Progenitor cell of endocrine pancreas (in vitro differentiated cells): ENCODE measurements around the gene NEUROD1. TPM values are rescaled to one million over a fixed set of nuclear protein-coding genes. Genes with fewer than 3 reads are reported as not detected.
A peak's percentile ranks its signal among the peaks of the same experiment; 100 is the strongest.

ENCODE experiments used
- DNase-seq: peaks from one replicate; pipeline ENCODE4 v3.0.0; 2021; ENCODE audit warnings: low spot score; ENCODE audit not compliant: unreplicated experiment
- H3K27ac Mint-ChIP-seq: 2 replicates; pipeline ENCODE4 v1.8.0; 2021; ENCODE audit warnings: mild to moderate bottlenecking, moderate library complexity, mixed read lengths
- H3K27me3 Mint-ChIP-seq: 2 replicates; pipeline ENCODE4 v1.8.0; 2021; ENCODE audit warnings: mixed read lengths
- H3K36me3 Mint-ChIP-seq: 2 replicates; pipeline ENCODE4 v1.8.0; 2022; ENCODE audit warnings: mixed read lengths; ENCODE audit not compliant: insufficient read depth
- H3K4me1 Mint-ChIP-seq: 2 replicates; pipeline ENCODE4 v1.8.0; 2021; ENCODE audit warnings: low read depth, mixed read lengths
- H3K4me3 Mint-ChIP-seq: 2 replicates; pipeline ENCODE4 v1.8.0; 2021; ENCODE audit warnings: low read depth, mild to moderate bottlenecking, moderate library complexity, mixed read lengths
- H3K9me3 Mint-ChIP-seq: 2 replicates; pipeline ENCODE4 v1.8.0; 2021; ENCODE audit warnings: low read depth, mixed read lengths
- CTCF ChIP-seq: fragments of 200-600 bp; sonication (generic); IDR thresholded peaks from one replicate; pipeline ENCODE4 v1.5.0; 2021; ENCODE audit warnings: antibody characterized with exemption, mild to moderate bottlenecking; ENCODE audit not compliant: unreplicated experiment
- total RNA-seq: library from RNA; stranded (reverse); gene quantifications from 2 replicates; pipeline ENCODE4 v1.2.1, GENCODE V29; 2021

Gene NEUROD1
- total RNA-seq, 1 donor from 2014 or later = 33.3 TPM

DNA sequence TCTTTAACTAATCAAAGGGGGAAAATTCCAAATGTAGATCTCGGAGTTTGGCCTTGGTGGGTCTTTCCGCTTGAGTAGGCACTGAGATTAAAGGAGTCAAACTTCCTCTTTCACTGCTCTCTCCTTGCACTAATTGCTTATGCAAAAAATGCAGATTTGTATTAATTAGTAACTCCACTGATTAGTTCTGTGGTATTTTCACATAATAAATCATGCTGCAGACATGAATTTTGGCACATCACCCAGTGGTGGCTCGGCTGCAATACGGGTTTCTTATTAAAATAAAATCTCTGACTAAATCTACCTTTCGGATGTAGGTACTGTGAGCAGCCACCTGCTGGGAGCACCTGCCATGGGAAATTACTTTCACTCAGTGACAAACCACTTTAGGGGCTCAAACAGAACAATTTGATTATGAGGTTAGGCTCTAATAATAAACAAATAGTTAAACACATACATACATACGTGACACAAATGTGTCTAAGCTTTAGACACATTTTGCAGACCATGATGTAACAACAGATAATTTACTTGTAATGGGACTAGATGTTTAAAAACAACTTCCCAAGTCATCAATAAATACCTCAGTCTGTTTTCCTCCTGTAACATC lies 6.4 kb upstream of the NEUROD1 start:
- no peak for DNase-seq
- Mint-ChIP-seq H3K9me3 (no peaks in the 10 kb centered on the region), H3K4me3 (no peak overlapping the region), H3K36me3 (no peaks in the 10 kb centered on the region), H3K27me3 (peaks cover 94% of the 10 kb centered on the region), H3K27ac (no peak overlapping the region), H3K4me1 (peaks cover 3% of the 10 kb centered on the region)
- no peak for TF ChIP-seq CTCF

DNA sequence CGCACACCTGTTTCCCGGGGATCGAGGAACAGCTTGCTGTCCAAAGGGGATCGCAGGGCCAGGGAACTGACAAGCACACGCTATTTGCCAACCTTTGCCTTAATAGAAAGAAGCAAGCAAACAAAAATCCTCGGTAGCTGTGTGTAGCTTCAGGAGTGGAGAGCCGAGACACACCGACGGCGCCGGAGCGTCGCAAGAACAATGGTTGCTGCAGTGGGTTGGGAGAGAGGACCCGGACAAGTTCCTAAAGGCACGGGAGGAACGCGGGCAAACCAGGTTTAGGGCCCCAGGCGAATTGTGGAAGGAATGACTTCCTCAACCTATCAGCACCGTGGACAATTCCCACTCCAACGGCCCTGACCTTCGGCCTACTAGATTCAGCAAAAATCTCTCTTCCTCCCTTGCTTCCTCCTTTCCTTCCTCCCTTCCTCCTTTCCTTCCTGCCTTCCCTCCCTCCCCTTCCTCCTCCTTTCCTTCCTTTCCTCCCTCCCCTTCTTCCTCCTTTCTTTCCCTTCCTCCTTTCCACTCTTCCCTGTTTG lies 4.9 kb upstream of the NEUROD1 start:
- Mint-ChIP-seq H3K4me1 (peaks cover 3% of the 10 kb centered on the region), H3K27me3 (peaks cover 97% of the 10 kb centered on the region), H3K4me3 (peak overlapping the region; percentile 31), H3K9me3 (no peaks in the 10 kb centered on the region), H3K27ac (peak overlapping the region; percentile 13), H3K36me3 (no peaks in the 10 kb centered on the region)
- no peak for TF ChIP-seq CTCF
- DNase-seq = no peak

DNA sequence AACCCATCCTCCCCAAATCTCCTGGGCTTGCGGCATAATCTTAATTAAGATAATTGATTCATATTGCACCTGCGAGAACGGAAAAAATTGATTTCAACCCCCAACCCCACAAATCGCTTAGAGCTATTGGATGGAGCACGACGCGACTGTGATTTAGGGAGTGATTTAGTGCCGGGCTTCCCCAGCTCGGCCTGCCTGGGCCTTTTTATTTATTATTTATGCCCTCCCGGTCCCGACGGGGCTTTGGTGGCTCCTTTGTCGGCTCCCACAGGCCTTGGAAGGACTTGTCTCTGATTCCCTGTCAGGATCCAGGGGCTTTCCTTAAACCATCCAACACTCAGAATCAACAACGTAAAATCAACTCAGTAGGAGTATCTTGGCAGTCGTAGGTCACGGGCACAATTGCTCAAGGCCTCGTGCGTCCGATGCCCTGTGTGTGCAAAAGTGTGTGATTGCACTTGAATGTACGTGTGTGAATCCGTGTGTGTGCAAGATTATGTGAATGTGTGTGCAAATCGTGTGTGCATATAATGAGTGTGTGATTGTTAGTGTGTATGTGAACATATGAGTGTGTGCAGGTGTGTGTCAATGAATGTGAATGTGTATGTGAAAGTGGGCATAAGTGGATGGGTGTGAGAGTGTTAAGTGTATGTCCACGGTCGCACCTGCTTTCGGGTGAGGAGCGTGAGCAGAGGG lies 4.3 kb upstream of the NEUROD1 start:
- H3K27ac Mint-ChIP-seq = peak overlapping the region; percentile 13
- peaks cover 3% of the 10 kb centered on the region for H3K4me1 Mint-ChIP-seq
- no peak for TF ChIP-seq CTCF
- DNase-seq = no peak
- H3K27me3 Mint-ChIP-seq = peaks cover 97% of the 10 kb centered on the region
- no peaks in the 10 kb centered on the region for H3K36me3 Mint-ChIP-seq
- H3K4me3 Mint-ChIP-seq = peak overlapping the region; percentile 31
- no peaks in the 10 kb centered on the region for H3K9me3 Mint-ChIP-seq

DNA sequence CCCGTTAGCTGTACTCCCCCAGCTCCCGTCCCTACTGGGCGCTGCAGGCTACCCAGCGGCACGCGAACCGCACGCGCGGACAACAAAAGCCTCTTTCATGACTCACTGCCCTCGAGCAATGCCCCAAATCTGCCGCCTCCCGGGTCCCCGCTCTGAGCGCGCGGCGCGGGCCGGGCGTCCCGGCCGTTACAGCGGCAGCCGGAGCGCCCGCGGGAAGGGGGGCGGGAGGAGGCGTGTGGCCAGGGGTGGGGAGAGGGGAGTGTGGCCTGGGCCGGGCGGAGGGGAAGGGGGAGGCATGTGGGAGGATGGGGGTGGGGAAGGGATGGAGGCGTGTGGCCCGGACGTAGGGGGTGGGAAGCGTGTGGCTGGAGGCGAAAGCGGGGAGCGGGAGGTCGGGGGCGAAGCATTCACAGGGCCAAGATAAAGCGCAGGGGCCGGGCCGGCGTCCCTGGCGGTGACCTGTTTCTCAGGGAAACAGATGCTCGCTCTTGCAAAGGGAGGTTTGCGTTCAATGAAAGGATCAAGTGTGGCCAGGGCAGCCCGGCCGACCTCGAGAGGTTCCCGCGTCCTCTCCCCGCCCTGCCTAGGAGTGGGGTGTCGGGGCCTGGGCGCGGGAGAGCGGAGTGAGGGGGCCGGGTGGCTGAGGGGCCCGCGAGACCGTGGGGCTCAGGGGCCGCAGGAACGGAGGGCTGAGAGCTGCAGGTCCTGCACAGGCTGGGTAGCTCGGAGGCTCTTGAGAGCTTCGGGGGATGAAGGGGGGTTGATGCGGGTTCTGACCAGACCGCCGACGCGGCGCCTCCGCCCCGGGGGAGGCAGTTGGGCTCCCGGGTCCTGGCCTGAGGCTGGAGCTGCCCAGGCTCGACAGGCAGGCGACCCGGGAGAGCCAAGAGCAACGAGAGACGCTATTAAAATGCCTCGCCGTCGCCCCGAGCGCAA lies 3.5 kb upstream of the NEUROD1 start:
- H3K27ac Mint-ChIP-seq = no peak overlapping the region

More for the DNA sequence above, 3.5 kb upstream of the NEUROD1 start:
- H3K9me3 Mint-ChIP-seq = no peaks in the 10 kb centered on the region
- peaks cover 3% of the 10 kb centered on the region for H3K4me1 Mint-ChIP-seq
- H3K4me3 Mint-ChIP-seq = peak overlapping the region; percentile 64
- DNase-seq = no peak
- peaks cover 1% of the 10 kb centered on the region for H3K36me3 Mint-ChIP-seq
- no peak for TF ChIP-seq CTCF
- H3K27me3 Mint-ChIP-seq = peaks cover 97% of the 10 kb centered on the region
